SHP77 (cell line): ENCODE data around the gene YPEL1.

ENCODE experiments used
- DNase-seq, 2 experiments: peaks; one replicate each; lab custom pipeline; 2025; lab: John Stamatoyannopoulos, UW

The YPEL1 gene, protein sequence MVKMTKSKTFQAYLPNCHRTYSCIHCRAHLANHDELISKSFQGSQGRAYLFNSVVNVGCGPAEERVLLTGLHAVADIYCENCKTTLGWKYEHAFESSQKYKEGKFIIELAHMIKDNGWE

GRCh38 chr22:21735200-21736083, at the start of gene YPEL1:
YPEL1 (minus strand) TSS chr22:21735794; CDS start chr22:21710744, 25,050 bp downstream.
- peak; percentile 77 to 84 for DNase-seq

DNA sequence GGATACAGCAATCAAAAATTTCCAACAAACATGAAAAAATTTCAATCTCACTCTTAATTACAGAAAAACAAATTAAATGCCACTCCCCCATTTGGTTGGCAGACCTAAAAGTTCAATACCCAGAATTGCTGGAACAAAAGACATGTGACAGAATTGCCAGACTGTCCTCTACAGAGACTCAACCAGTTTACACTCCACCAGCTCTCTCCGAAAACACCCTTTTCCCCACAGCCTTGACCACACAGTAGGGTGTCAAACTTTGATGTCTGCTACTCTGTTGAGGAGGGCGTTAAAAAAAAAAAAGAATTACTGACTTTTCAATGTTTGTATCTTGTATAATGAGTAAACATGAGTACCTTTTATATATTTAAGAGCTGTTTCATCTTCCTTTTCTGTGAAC, 44.7 kb upstream of the YPEL1 start:
- DNase-seq, result no peak

GRCh38 chr22:21779444-21779843, 43.9 kb upstream of the YPEL1 start:
- DNase-seq, result no peak

GRCh38 chr22:21778705-21779363, 43.2 kb upstream of the YPEL1 start:
- DNase-seq, result no peak

- DNase-seq, result no peak
Measured at GRCh38 chr22:21771631-21771976, 36.0 kb upstream of the YPEL1 start.

- DNase-seq, result no peak
Measured at GRCh38 chr22:21768435-21768834, 32.8 kb upstream of the YPEL1 start.

DNA sequence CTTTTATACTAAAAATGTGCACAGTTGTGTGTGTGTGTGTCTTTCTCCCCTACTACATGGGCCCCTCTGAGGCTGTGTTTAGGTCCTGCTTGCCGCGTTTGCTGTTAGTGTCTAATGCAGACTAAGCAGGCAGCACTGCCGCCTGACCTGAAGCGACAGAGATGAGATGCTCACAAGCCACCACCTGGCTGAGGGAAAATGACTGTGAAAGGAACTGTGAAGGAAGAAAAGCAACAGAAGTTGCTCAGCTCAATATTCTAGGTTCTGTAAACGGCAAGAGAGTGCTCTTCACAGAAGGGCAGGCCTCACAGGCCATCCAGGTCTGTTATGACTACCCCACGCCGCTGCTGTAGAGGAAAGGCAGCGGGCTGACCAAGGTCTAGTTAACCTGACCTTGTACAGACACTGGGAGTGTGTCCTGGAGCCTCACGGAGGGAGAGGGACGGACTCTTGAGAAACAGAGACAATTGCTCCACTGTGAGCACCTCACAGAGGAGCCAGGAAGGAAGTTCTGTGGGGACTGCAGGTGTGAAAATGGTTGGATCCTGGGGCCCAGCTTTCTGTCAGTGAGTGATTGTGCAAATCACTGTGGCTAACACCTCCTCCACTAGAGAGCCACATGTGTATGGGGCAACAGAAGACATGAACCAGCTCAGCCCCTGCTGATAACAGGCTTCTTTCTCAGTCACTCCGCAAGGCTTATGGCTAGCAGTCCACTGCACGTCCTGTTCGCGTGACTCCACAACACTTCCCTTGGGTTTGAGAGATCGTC, 31.3 kb upstream of the YPEL1 start:
- DNase-seq, result no peak

- DNase-seq, result no peak
Measured at GRCh38 chr22:21765909-21766529, 30.4 kb upstream of the YPEL1 start.

- no peak for DNase-seq
Measured at GRCh38 chr22:21764038-21764804, 28.6 kb upstream of the YPEL1 start.

GRCh38 chr22:21762712-21763581, 27.4 kb upstream of the YPEL1 start:
- no peak for DNase-seq

- DNase-seq, result no peak
Measured at GRCh38 chr22:21761994-21762680, 26.5 kb upstream of the YPEL1 start.

DNA sequence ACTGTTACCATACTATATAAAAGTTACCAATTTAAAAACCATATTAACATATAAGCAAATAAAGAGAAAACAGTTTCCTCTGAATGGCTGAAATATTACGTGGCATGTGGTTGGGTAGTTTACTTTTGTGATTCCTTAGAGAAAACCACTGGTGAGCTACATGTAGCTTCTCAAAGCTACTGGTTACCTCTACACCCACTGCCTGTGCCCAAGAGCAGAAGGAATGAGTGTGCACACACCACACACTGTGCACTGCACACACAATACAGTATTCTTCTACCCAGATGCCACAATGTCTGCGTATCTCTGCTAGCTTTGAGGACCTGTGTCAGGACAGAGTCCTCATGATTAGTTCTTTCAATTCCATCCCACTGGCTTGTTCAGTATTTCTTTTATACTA, 25.5 kb upstream of the YPEL1 start:
- no peak for DNase-seq

DNA sequence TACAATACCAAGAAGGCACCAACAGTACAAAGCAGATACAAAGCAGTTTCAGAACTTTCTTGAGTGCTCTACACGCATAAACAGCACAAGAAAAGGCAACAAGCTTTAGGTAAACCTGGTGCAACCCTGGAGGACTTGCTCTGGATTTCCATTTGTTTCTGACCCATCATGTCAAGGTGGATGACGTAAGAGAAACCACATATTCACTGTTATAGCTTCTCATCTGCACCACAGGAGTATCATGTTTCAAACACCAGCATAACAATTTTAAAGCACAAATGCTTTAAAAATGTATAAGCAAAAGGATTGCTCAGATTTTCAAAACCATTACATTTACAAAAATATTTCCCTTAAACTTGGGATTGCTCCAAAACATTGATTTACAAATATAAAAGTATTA, 25.0 kb upstream of the YPEL1 start:
- no peak for DNase-seq

DNA sequence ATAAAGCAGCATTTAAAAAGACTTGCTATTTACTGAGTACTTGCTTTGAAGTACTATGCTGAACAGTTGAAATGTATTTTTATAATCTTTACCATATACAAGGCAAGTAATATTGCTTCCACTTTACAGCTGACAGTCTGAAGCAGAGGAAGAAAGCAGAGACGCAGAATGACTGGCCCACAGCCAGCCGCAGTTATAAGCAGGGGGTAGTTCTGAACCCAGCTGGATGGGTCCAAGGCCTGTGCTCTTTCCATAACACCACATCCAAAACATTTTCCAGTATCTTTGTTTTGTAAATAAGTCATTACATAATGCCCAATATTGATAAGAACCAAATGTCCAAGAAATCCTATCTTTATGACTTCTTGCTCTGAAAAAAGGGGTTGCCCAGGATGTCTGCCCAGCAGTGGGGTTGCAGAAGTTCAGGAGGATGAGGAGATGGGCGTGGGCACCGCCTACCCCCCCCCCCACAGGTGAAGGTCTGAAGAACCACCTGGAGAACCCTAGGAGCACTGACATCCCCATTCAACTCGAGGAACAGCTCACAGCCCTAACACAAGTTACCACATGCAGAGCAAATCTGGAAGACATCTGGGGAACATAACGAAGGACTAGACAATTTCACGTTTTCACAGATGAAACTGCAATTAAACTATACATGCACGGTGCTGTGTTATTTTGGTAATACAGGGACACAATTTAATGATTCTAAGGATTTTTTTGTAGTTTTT, 24.2 kb upstream of the YPEL1 start:
- DNase-seq, result no peak

DNA sequence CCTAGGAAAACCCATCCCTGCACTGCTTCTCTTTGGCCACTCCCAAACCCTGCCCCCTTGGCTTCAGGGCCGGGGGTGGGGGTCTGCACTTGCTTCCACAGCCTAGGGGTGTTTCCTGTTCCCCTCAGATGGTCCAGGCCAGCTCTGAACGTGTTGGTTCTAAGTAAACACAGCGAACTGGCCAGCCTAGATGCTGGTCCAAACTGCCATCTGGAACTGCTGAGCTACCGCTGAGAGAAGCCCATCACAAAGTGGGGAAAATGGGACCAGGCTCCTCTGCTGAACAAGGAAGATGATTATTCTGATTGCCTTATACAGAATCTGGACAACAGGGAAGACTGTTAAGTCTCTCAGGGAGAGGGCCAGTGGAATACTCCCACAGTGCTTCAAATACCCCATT, 23.5 kb upstream of the YPEL1 start:
- DNase-seq, result no peak

- no peak for DNase-seq
Measured at GRCh38 chr22:21758091-21758864, 22.7 kb upstream of the YPEL1 start.

GRCh38 chr22:21755851-21756284, 20.3 kb upstream of the YPEL1 start:
- DNase-seq, result no peak

- no peak for DNase-seq
Measured at GRCh38 chr22:21754523-21754922, 18.9 kb upstream of the YPEL1 start.
